ENCODE data around the gene DNAJC1. TPM values are rescaled to one million over a fixed set of nuclear protein-coding genes. Genes with fewer than 3 reads are reported as not detected.

Gene DNAJC1
- total and polyA plus RNA-seq, 2 of the 8 experiments (the other 6 are each of a cell fraction or from before 2014, with no cell fraction given), result 6.8 to 14.8 TPM

- peaks cover 0 to 6% of the 10 kb centered on the region in 2 experiments; a peak in 2 of 4 replicates for H3K79me2 ChIP-seq (ENCODE audit: control insufficient read depth in 1 of 2, insufficient read depth in 2 of 2, low read length in 2 of 2)
- no peak overlapping the region for H2AK5ac ChIP-seq (ENCODE audit: low read depth, low read length)
- H3K9ac ChIP-seq (replicated peaks in 1 of 4; ENCODE audit: extremely low read depth in 1 of 4, low read depth in 3 of 4, low read length in 3 of 4), result no peak overlapping the region
- no peak overlapping the region for H2BK5ac ChIP-seq (ENCODE audit: low read depth, low read length)
- no peak overlapping the region for H3K23ac ChIP-seq (ENCODE audit: insufficient read length)
- H3K27ac ChIP-seq (ENCODE audit: low read depth, low read length), result no peak overlapping the region
- H3K23me2 ChIP-seq (ENCODE audit: low read depth, low read length), result no peaks in the 10 kb centered on the region
- no peak overlapping the region for H2BK20ac ChIP-seq (ENCODE audit: low read length)
- no peak overlapping the region for H4K8ac ChIP-seq (ENCODE audit: extremely low read depth, insufficient read depth, low read length)
- no peaks in the 10 kb centered on the region for H4K20me1 ChIP-seq (replicated peaks in 1 of 2; ENCODE audit: control insufficient read depth in 1 of 2, insufficient read depth in 2 of 2, low read length in 2 of 2)
- H4K5ac ChIP-seq (ENCODE audit: insufficient read length, low read depth, low read length), result no peak overlapping the region
- H3K4me1 ChIP-seq (replicated peaks in 1 of 4; ENCODE audit: control insufficient read depth in 3 of 4, insufficient read depth in 4 of 4, low read length in 3 of 4), result peaks cover 3 to 4% (median 3%) of the 10 kb centered on the region in 4 experiments; a peak in 4 of 7 replicates
- FAIRE-seq (no peak), DNase-seq (ENCODE audit: low read depth in 1 of 2, low spot score in 2 of 2) (no peak)
- CTCF ChIA-PET (ENCODE audit: partially characterized antibody), result interaction anchor here (0.8 to 2.6 kb wide), 4 partner anchors 9 to 653 kb away, joined by 3 to 11 read pairs (median 3); no protein-coding TSS in a partner anchor
- H3K36me3 ChIP-seq (ENCODE audit: control insufficient read depth in 2 of 4, insufficient read depth in 4 of 4, low read length in 3 of 4), result peaks cover 2 to 52% (median 21%) of the 10 kb centered on the region in 4 experiments; a peak in 6 of 8 replicates
- H2BK15ac ChIP-seq (ENCODE audit: low read length), result no peak overlapping the region
- H3K18ac ChIP-seq (ENCODE audit: extremely low read depth, low read length), result no peak overlapping the region
- no peak overlapping the region for H2AFZ ChIP-seq (ENCODE audit: low read length)
- POLR2A ChIA-PET (ENCODE audit: partially characterized antibody), result interaction anchor here (1.2 to 3.2 kb wide), 3 partner anchors 13 to 238 kb away, joined by 3 to 10 read pairs (median 4); no protein-coding TSS in a partner anchor
- no peak for TF ChIP-seq RBBP5 (IDR thresholded peaks at IDR 0.05; ENCODE audit: borderline replicate concordance, low read depth, low read length)
- H3K79me1 ChIP-seq (ENCODE audit: low read depth, low read length), result 0 out of 2 replicates have a peak, but pooled peaks cover 3% of the 10 kb centered on the region
- WGBS, 2 experiments (ENCODE audit: extremely low coverage in 1 of 2, insufficient coverage in 1 of 2, insufficient read length in 1 of 2, insufficient replicate concordance in 2 of 2, low coverage in 1 of 2, low lambda C conversion rate in 2 of 2, missing lambda C conversion rate in 1 of 2), result 79% methylated on average over 6 of the region's 6 CpGs; no CpG with 5 or more reads in 1 of the 2 experiments
- no peak overlapping the region for H3K4me2 ChIP-seq (ENCODE audit: insufficient read depth in 1 of 2, low read depth in 2 of 2, low read length in 2 of 2)
- H3K14ac ChIP-seq (ENCODE audit: insufficient read length), result no peak overlapping the region
- no peaks in the 10 kb centered on the region for H3K9me3 ChIP-seq (ENCODE audit: insufficient read depth in 2 of 2, low read depth in 1 of 2, low read length in 1 of 2)
- H2BK12ac ChIP-seq (ENCODE audit: low read depth, low read length), result no peak overlapping the region
- H3K4ac ChIP-seq (replicated peaks; ENCODE audit: insufficient read length, low read depth, low read length), result no peak overlapping the region
- no peaks in the 10 kb centered on the region for H3K27me3 ChIP-seq (replicated peaks in 1 of 4; ENCODE audit: control insufficient read depth in 3 of 4, extremely low read depth in 1 of 4, insufficient read depth in 3 of 4, low read length in 3 of 4)
- no peak overlapping the region for H3K4me3 ChIP-seq (ENCODE audit: extremely low read depth in 1 of 4, insufficient read depth in 2 of 4, low read depth in 3 of 4, low read length in 4 of 4)
- no peak overlapping the region for H4K91ac ChIP-seq (replicated peaks; ENCODE audit: insufficient read length, low read length)
- H3K56ac ChIP-seq (replicated peaks; ENCODE audit: insufficient read length, low read depth, low read length), result no peak overlapping the region
- H2BK120ac ChIP-seq (replicated peaks; ENCODE audit: low read depth, low read length), result no peak overlapping the region
Observed at GRCh38 chr10:21733710-21734109, 269.8 kb downstream of the DNAJC1 start.
